ENCODE data around the gene THBD. TPM values are rescaled to one million over a fixed set of nuclear protein-coding genes. Genes with fewer than 3 reads are reported as not detected.

The THBD gene
- polyA plus RNA-seq, 3 donors: 7.4 to 194 (median 30.2) TPM

- peak in 2 of 3 donors; percentile 53 to 70 for DNase-seq
- H3K9me3 Mint-ChIP-seq: peaks cover 0 to 2% (median 0%) of the 10 kb centered on the region in 7 donors
- H3K4me1 Mint-ChIP-seq: peaks cover 49% of the 10 kb centered on the region
- no peaks in the 10 kb centered on the region for H3K79me2 ChIP-seq (ENCODE audit: insufficient read depth, low read length)
- no peaks in the 10 kb centered on the region for H3K9me3 ChIP-seq (replicated peaks in 1 of 2; ENCODE audit: control insufficient read depth in 1 of 2, insufficient read depth in 1 of 2, low read length in 2 of 2)
- no peaks in the 10 kb centered on the region for H3K27me3 ChIP-seq (ENCODE audit: control insufficient read depth in 2 of 2, insufficient read depth in 2 of 2, low read length in 2 of 2)
- H3K36me3 Mint-ChIP-seq: no peaks in the 10 kb centered on the region
- H3K27ac Mint-ChIP-seq: peak overlapping the region; percentile 76 to 88 (median 87)
- no peak overlapping the region for H2AFZ ChIP-seq (ENCODE audit: insufficient read depth, low read depth, low read length, poor library complexity, severe bottlenecking)
- H3K27me3 Mint-ChIP-seq (ENCODE audit: low read depth in 3 of 3): peaks cover 3 to 4% (median 4%) of the 10 kb centered on the region in 3 donors
- peaks cover 30 to 52% of the 10 kb centered on the region in 2 donors for H3K4me1 ChIP-seq (ENCODE audit: control insufficient read depth in 1 of 2, insufficient read depth in 2 of 2, low read length in 2 of 2)
- H3K4me3 ChIP-seq (replicated peaks in 1 of 3; ENCODE audit: low read depth in 2 of 3, low read length in 3 of 3): peak overlapping the region in 1 of 3 experiments; percentile 33
- no peaks in the 10 kb centered on the region for H3K36me3 ChIP-seq (replicated peaks in 1 of 2; ENCODE audit: control insufficient read depth in 1 of 2, insufficient read depth in 2 of 2, low read length in 2 of 2)
- peak overlapping the region; percentile 22 to 69 for H3K27ac ChIP-seq (ENCODE audit: low read depth in 1 of 2, low read length in 2 of 2)
- no peaks in the 10 kb centered on the region for H4K20me1 ChIP-seq (ENCODE audit: insufficient read depth, low read length)
- 0% methylated on average over 2 of the region's 3 CpGs for WGBS (ENCODE audit: insufficient coverage)
- peak overlapping the region in 1 of 2 donors; percentile 63 for H3K4me3 Mint-ChIP-seq
- peak overlapping the region; percentile 19 for H3K9ac ChIP-seq (ENCODE audit: insufficient read depth, low read length, poor library complexity, severe bottlenecking)
- intact Hi-C loops (cut with micrococcal nuclease): no loop called here
- H3K4me2 ChIP-seq (replicated peaks; ENCODE audit: extremely low read depth, low read length, poor library complexity, severe bottlenecking): peak overlapping the region; percentile 39
- TF ChIP-seq, protein P1, sequence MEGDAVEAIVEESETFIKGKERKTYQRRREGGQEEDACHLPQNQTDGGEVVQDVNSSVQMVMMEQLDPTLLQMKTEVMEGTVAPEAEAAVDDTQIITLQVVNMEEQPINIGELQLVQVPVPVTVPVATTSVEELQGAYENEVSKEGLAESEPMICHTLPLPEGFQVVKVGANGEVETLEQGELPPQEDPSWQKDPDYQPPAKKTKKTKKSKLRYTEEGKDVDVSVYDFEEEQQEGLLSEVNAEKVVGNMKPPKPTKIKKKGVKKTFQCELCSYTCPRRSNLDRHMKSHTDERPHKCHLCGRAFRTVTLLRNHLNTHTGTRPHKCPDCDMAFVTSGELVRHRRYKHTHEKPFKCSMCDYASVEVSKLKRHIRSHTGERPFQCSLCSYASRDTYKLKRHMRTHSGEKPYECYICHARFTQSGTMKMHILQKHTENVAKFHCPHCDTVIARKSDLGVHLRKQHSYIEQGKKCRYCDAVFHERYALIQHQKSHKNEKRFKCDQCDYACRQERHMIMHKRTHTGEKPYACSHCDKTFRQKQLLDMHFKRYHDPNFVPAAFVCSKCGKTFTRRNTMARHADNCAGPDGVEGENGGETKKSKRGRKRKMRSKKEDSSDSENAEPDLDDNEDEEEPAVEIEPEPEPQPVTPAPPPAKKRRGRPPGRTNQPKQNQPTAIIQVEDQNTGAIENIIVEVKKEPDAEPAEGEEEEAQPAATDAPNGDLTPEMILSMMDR (IDR thresholded peaks at IDR 0.05): no peak
Measured at GRCh38 chr20:23095499-23095898, 46.0 kb upstream of the THBD start.

GRCh38 chr20:23094927-23095326, 45.5 kb upstream of the THBD start:
- peaks cover 3 to 4% (median 4%) of the 10 kb centered on the region in 3 donors for H3K27me3 Mint-ChIP-seq (ENCODE audit: low read depth in 3 of 3)
- intact Hi-C loops (cut with micrococcal nuclease): no loop called here
- H4K20me1 ChIP-seq (ENCODE audit: insufficient read depth, low read length): no peaks in the 10 kb centered on the region
- H3K9me3 ChIP-seq (replicated peaks in 1 of 2; ENCODE audit: control insufficient read depth in 1 of 2, insufficient read depth in 1 of 2, low read length in 2 of 2): no peaks in the 10 kb centered on the region
- peak overlapping the region; percentile 76 to 88 (median 87) for H3K27ac Mint-ChIP-seq
- no peaks in the 10 kb centered on the region for H3K79me2 ChIP-seq (ENCODE audit: insufficient read depth, low read length)
- peak overlapping the region; percentile 22 to 69 for H3K27ac ChIP-seq (ENCODE audit: low read depth in 1 of 2, low read length in 2 of 2)
- 0% methylated on average over 2 of the region's 8 CpGs for WGBS (ENCODE audit: insufficient coverage)
- peak overlapping the region; percentile 19 for H3K9ac ChIP-seq (ENCODE audit: insufficient read depth, low read length, poor library complexity, severe bottlenecking)
- no peaks in the 10 kb centered on the region for H3K36me3 Mint-ChIP-seq
- peaks cover 0 to 2% (median 0%) of the 10 kb centered on the region in 7 donors for H3K9me3 Mint-ChIP-seq
- peak overlapping the region in 1 of 2 donors; percentile 63 for H3K4me3 Mint-ChIP-seq
- peaks cover 52% of the 10 kb centered on the region for H3K4me1 Mint-ChIP-seq
- H3K36me3 ChIP-seq (replicated peaks in 1 of 2; ENCODE audit: control insufficient read depth in 1 of 2, insufficient read depth in 2 of 2, low read length in 2 of 2): no peaks in the 10 kb centered on the region
- H3K4me2 ChIP-seq (replicated peaks; ENCODE audit: extremely low read depth, low read length, poor library complexity, severe bottlenecking): peak overlapping the region; percentile 39
- H3K4me3 ChIP-seq (replicated peaks in 1 of 3; ENCODE audit: low read depth in 2 of 3, low read length in 3 of 3): peak overlapping the region in 1 of 3 experiments; percentile 33
- TF ChIP-seq, protein P1 (IDR thresholded peaks at IDR 0.05): no peak
- no peak overlapping the region for H2AFZ ChIP-seq (ENCODE audit: insufficient read depth, low read depth, low read length, poor library complexity, severe bottlenecking)
- no peaks in the 10 kb centered on the region for H3K27me3 ChIP-seq (ENCODE audit: control insufficient read depth in 2 of 2, insufficient read depth in 2 of 2, low read length in 2 of 2)
- peak in 2 of 3 donors; percentile 60 to 67 for DNase-seq
- peaks cover 30 to 49% of the 10 kb centered on the region in 2 donors for H3K4me1 ChIP-seq (ENCODE audit: control insufficient read depth in 1 of 2, insufficient read depth in 2 of 2, low read length in 2 of 2)

Measured in CD14-positive monocyte (primary cell).